Choroid plexus epithelial cell (primary cell): ENCODE measurements around the gene PAQR9.

Source experiments
- DNase-seq: peaks from one replicate; pipeline ENCODE4 v3.0.0-alpha.2; 2010; ENCODE audit warnings: low read depth
- H3K4me3 ChIP-seq: 2 replicates; pipeline ENCODE4 v1.5.1; 2011; ENCODE audit warnings: low read depth, mild to moderate bottlenecking, control low read depth, low read length, moderate library complexity
- CTCF ChIP-seq: conservative IDR thresholded peaks from 2 replicates; pipeline ENCODE4 v1.5.1; 2011; ENCODE audit warnings: low read depth, mild to moderate bottlenecking, control low read depth, inconsistent platforms, low read length, moderate library complexity

The PAQR9 gene

DNA sequence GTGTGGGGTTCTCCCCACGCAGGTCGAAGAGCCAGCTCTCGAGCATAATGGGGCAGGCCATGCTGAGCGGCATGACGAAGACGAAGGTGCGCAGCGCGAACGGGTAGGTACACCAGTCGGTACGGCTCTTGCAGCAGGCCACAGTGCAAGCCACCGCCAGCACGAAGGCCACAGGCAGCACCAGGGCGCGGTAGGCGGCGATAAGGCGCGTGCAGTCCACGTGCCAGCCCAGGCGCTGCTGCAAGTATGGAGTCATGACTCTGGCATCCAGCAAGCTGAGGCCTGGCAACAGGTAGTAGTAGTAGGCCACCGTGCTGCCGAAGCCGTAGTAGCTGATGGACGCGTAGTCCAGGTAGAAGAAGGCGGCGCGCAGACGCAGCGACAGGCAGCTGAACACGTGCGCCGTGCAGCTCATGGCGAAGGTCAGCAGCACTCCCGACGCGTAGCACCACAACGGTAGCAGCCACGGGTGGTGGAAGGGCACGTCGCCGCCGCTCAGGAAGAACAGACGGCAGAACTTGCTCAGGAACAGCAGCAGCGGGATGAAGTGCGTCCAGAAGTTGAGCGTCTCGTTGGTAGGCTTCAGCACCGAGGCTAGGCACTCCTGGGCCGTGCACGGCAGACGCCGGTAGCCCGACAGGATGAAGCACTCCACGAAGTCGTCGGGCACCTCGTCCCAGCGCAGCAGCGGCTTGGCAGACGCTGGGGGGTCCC lies 797 bp downstream of the PAQR9 start:
- no peak for DNase-seq
- H3K4me3 ChIP-seq = no peak overlapping the region
- no peak for TF ChIP-seq CTCF

DNA sequence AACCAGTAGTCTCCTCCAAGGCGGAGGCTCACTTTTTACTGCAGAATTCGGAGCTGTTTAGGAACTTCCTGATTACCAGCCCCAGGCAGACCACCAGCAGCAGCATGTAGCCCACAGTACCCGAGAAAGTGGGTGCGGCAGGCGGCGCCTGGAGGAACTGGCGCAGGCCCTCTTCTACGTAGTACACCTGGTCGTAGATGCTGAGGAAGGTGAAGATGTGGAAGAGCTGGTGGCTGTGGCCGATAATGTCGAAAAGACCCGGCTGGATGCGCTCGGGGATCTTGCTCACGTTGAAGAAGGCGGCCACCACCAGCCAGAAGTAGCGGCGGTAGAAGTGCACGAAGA lies 1.3 kb downstream of the PAQR9 start:
- TF ChIP-seq CTCF = no peak
- DNase-seq = no peak
- H3K4me3 ChIP-seq = no peak overlapping the region

DNA sequence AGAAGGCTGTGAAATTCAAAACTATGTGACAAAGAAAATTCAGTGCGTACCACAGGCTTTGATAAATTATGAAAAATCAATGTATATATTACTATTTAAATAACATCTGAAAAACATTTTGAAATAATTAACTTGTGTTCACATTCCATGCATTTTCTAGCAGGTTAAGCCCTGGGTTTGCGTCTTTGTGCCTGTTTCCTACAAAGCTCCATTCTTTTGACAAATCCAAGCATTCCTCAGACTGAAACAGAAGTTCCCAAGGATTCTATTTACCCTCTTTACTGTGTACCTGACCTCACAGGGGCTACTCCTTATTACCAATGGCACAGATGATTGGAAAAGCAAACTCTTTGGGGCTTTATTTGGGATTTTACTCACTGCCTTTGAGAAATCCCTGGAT lies 1.9 kb downstream of the PAQR9 start:
- no peak for DNase-seq
- H3K4me3 ChIP-seq = no peak overlapping the region
- TF ChIP-seq CTCF = no peak

DNA sequence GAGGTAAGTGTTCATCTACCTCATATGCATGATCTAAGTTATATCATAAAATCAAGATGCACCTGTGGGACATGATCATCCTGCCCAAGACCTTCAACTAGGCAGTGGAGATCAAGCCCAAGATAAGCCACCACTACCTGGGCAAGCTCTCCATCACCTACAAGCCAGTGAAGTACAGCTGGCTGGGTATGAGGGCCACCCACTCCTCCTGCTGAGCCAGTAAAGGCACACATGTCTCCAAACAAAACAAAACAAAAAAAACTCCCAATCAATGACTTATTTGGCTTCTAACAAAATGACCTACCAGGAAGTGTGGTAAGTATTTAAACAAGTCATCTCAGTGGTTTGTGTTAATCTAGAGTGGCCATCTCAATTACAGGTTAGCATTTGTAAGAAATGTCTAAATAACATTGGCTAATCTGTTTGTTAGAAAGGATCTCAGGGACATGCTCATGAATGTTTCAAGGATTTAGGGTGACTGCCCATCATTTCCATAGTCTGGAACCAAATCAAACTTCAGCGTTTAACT lies 3.1 kb downstream of the PAQR9 start:
- no peak for TF ChIP-seq CTCF
- DNase-seq = no peak
- H3K4me3 ChIP-seq = no peak overlapping the region

- no peak for TF ChIP-seq CTCF
- peak; percentile 48 for DNase-seq
- H3K4me3 ChIP-seq = no peak overlapping the region
These were observed 4.8 kb downstream of the PAQR9 start for GRCh38 chr3:142958707-142959106.

GRCh38 chr3:142953443-142953842 lies 10.0 kb downstream of the PAQR9 start:
- no peak overlapping the region for H3K4me3 ChIP-seq

More at GRCh38 chr3:142953443-142953842, 10.0 kb downstream of the PAQR9 start:
- DNase-seq = no peak
- TF ChIP-seq CTCF = no peak
